Neural progenitor cell (in vitro differentiated cells): ENCODE data around the gene ZNF536.

Source experiments
- EZH2 ChIP-seq: fragments of 200-600 bp; sonication (generic); IDR thresholded peaks from 2 replicates; pipeline ENCODE4 v1.6.1; 2017; ENCODE audit warnings: antibody characterized with exemption, mild to moderate bottlenecking, moderate library complexity
- TF ChIP-seq, protein P1 (sequence below): fragments of 200-600 bp; sonication (generic); IDR thresholded peaks from 2 replicates; pipeline ENCODE4 v1.5.1; 2017; ENCODE audit warnings: antibody characterized with exemption, mild to moderate bottlenecking

DNA sequence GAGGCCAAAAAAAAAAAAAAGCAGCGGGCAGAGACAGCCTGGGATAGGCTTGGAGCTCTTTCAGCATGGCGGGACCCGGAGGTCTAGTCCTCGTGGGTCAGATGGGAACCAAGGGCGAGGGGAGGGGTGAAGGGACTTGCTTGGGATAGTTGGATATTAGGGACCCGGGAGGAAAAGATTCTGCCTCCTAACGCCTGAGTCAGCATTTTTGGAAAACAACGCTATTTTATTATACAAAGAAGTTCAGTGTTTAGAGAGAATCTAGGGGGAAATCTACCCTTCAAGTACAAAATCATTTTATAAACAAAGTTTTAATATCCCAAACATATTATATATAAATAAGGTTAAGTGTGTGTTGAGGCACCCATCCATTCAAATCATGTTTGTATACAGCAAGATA, 156.7 kb downstream of the ZNF536 start:
- TF ChIP-seq, protein P1, sequence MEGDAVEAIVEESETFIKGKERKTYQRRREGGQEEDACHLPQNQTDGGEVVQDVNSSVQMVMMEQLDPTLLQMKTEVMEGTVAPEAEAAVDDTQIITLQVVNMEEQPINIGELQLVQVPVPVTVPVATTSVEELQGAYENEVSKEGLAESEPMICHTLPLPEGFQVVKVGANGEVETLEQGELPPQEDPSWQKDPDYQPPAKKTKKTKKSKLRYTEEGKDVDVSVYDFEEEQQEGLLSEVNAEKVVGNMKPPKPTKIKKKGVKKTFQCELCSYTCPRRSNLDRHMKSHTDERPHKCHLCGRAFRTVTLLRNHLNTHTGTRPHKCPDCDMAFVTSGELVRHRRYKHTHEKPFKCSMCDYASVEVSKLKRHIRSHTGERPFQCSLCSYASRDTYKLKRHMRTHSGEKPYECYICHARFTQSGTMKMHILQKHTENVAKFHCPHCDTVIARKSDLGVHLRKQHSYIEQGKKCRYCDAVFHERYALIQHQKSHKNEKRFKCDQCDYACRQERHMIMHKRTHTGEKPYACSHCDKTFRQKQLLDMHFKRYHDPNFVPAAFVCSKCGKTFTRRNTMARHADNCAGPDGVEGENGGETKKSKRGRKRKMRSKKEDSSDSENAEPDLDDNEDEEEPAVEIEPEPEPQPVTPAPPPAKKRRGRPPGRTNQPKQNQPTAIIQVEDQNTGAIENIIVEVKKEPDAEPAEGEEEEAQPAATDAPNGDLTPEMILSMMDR: no peak
- TF ChIP-seq EZH2: no peak
